ENCODE data around the gene FAAP100.

Gene FAAP100

GRCh38 chr17:81556863-81557262, 4.7 kb upstream of the FAAP100 start:
- H3K36me3 ChIP-seq (ENCODE audit: control insufficient read depth in 4 of 4, insufficient read depth in 4 of 4, low read length in 3 of 4): peaks cover 2 to 43% (median 29%) of the 10 kb centered on the region in 4 experiments

GRCh38 chr17:81556175-81556691, 4.1 kb upstream of the FAAP100 start:
- H3K4me3 ChIP-seq (ENCODE audit: control insufficient read depth in 1 of 7, extremely low read depth in 1 of 7, insufficient read depth in 4 of 7, low read depth in 2 of 7, low read length in 6 of 7): no peak overlapping the region
- no peak overlapping the region for H3K27ac ChIP-seq (ENCODE audit: insufficient read depth in 1 of 2, low read depth in 1 of 2, low read length in 2 of 2, poor library complexity in 1 of 2, severe bottlenecking in 2 of 2)
- 100% methylated on average over 6 of the region's 9 CpGs for WGBS (ENCODE audit: insufficient coverage)
- H3K4me1 ChIP-seq (ENCODE audit: control extremely low read depth in 1 of 4, control insufficient read depth in 4 of 4, insufficient read depth in 4 of 4, low read length in 3 of 4): peaks cover 2 to 32% (median 28%) of the 10 kb centered on the region in 4 experiments
- CTCF ChIA-PET: interaction anchor here (1.2 to 1.4 kb wide), 2 partner anchors 45 to 161 kb away, joined by 4 to 5 read pairs; partner anchors contain the start of gene BAHCC1
- POLR2A ChIA-PET: interaction anchor here (0.6 kb wide), 1 partner anchor 191 kb away, joined by 4 read pairs; no protein-coding TSS in a partner anchor
- no peaks in the 10 kb centered on the region for H3K27me3 ChIP-seq (replicated peaks in 2 of 5; ENCODE audit: control insufficient read depth in 4 of 5, insufficient read depth in 5 of 5, low read length in 4 of 5)
- no peak for DNase-seq
- H3K36me3 ChIP-seq (ENCODE audit: control insufficient read depth in 4 of 4, insufficient read depth in 4 of 4, low read length in 3 of 4): peaks cover 2 to 38% (median 29%) of the 10 kb centered on the region in 4 experiments
- H3K9me3 ChIP-seq (ENCODE audit: control extremely low read depth in 1 of 5, control insufficient read depth in 4 of 5, insufficient read depth in 2 of 5, low read depth in 1 of 5, low read length in 4 of 5): no peaks in the 10 kb centered on the region

More at GRCh38 chr17:81556863-81557262, 4.7 kb upstream of the FAAP100 start:
- ChIA-PET POLR2A (no interaction called here), CTCF (interaction anchor here (1.5 kb wide), 1 partner anchor 10 kb away, joined by 4 read pairs; no protein-coding TSS in a partner anchor)
- Histone ChIP-seq H3K9me3 (ENCODE audit: control extremely low read depth in 1 of 5, control insufficient read depth in 4 of 5, insufficient read depth in 2 of 5, low read depth in 1 of 5, low read length in 4 of 5) (no peaks in the 10 kb centered on the region), H3K27ac (ENCODE audit: insufficient read depth in 1 of 2, low read depth in 1 of 2, low read length in 2 of 2, poor library complexity in 1 of 2, severe bottlenecking in 2 of 2) (no peak overlapping the region), H3K27me3 (replicated peaks in 2 of 5; ENCODE audit: control insufficient read depth in 4 of 5, insufficient read depth in 5 of 5, low read length in 4 of 5) (no peaks in the 10 kb centered on the region), H3K4me1 (ENCODE audit: control extremely low read depth in 1 of 4, control insufficient read depth in 4 of 4, insufficient read depth in 4 of 4, low read length in 3 of 4) (peaks cover 4 to 30% (median 26%) of the 10 kb centered on the region in 4 experiments), H3K4me3 (ENCODE audit: control insufficient read depth in 1 of 7, extremely low read depth in 1 of 7, insufficient read depth in 4 of 7, low read depth in 2 of 7, low read length in 6 of 7) (no peak overlapping the region)
- WGBS (ENCODE audit: insufficient coverage): 97% methylated on average over 6 of the region's 6 CpGs
- no peak for DNase-seq

- DNase-seq: peak in 1 of 3 donors; percentile 42
- peaks cover 0 to 32% (median 29%) of the 10 kb centered on the region in 4 experiments for H3K4me1 ChIP-seq (ENCODE audit: control extremely low read depth in 1 of 4, control insufficient read depth in 4 of 4, insufficient read depth in 4 of 4, low read length in 3 of 4)
- H3K27me3 ChIP-seq (replicated peaks in 2 of 5; ENCODE audit: control insufficient read depth in 4 of 5, insufficient read depth in 5 of 5, low read length in 4 of 5): no peaks in the 10 kb centered on the region
- CTCF ChIA-PET: no interaction called here
- no peaks in the 10 kb centered on the region for H3K9me3 ChIP-seq (ENCODE audit: control extremely low read depth in 1 of 5, control insufficient read depth in 4 of 5, insufficient read depth in 2 of 5, low read depth in 1 of 5, low read length in 4 of 5)
- H3K27ac ChIP-seq (ENCODE audit: insufficient read depth in 1 of 2, low read depth in 1 of 2, low read length in 2 of 2, poor library complexity in 1 of 2, severe bottlenecking in 2 of 2): peak overlapping the region in 1 of 2 experiments; percentile 63
- peaks cover 8 to 50% (median 33%) of the 10 kb centered on the region in 4 experiments for H3K36me3 ChIP-seq (ENCODE audit: control insufficient read depth in 4 of 4, insufficient read depth in 4 of 4, low read length in 3 of 4)
- 13% methylated on average over 21 of the region's 24 CpGs for WGBS (ENCODE audit: insufficient coverage)
- H3K4me3 ChIP-seq (ENCODE audit: control insufficient read depth in 1 of 7, extremely low read depth in 1 of 7, insufficient read depth in 4 of 7, low read depth in 2 of 7, low read length in 6 of 7): peak overlapping the region in 6 of 7 experiments; percentile 70 to 92 (median 88)
- POLR2A ChIA-PET: interaction anchor here (3.0 kb wide), 1 partner anchor 13 kb away, joined by 18 read pairs; no protein-coding TSS in a partner anchor
These were observed 1.5 kb upstream of the FAAP100 start for GRCh38 chr17:81553616-81554181.

- 0% methylated on average over 17 of the region's 19 CpGs for WGBS (ENCODE audit: insufficient coverage)
- Histone ChIP-seq H3K27me3 (replicated peaks in 2 of 5; ENCODE audit: control insufficient read depth in 4 of 5, insufficient read depth in 5 of 5, low read length in 4 of 5) (no peaks in the 10 kb centered on the region), H3K4me1 (ENCODE audit: control extremely low read depth in 1 of 4, control insufficient read depth in 4 of 4, insufficient read depth in 4 of 4, low read length in 3 of 4) (peaks cover 0 to 32% (median 29%) of the 10 kb centered on the region in 4 experiments), H3K36me3 (ENCODE audit: control insufficient read depth in 4 of 4, insufficient read depth in 4 of 4, low read length in 3 of 4) (peaks cover 7 to 46% (median 30%) of the 10 kb centered on the region in 4 experiments), H3K9me3 (ENCODE audit: control extremely low read depth in 1 of 5, control insufficient read depth in 4 of 5, insufficient read depth in 2 of 5, low read depth in 1 of 5, low read length in 4 of 5) (no peaks in the 10 kb centered on the region), H3K4me3 (ENCODE audit: control insufficient read depth in 1 of 7, extremely low read depth in 1 of 7, insufficient read depth in 4 of 7, low read depth in 2 of 7, low read length in 6 of 7) (peak overlapping the region; percentile 69 to 92 (median 87)), H3K27ac (ENCODE audit: insufficient read depth in 1 of 2, low read depth in 1 of 2, low read length in 2 of 2, poor library complexity in 1 of 2, severe bottlenecking in 2 of 2) (peak overlapping the region in 1 of 2 experiments; percentile 68)
- POLR2A ChIA-PET: interaction anchor here (3.0 kb wide), 1 partner anchor 13 kb away, joined by 18 read pairs; no protein-coding TSS in a partner anchor
- CTCF ChIA-PET: interaction anchor here (1.1 to 1.2 kb wide), 2 partner anchors 10 to 11 kb away, joined by 3 to 9 read pairs; no protein-coding TSS in a partner anchor
- DNase-seq: peak; percentile 81 to 92 (median 90)
These were observed 964 bp upstream of the FAAP100 start for GRCh38 chr17:81553018-81553615.

GRCh38 chr17:81551458-81552243, 502 bp downstream of the FAAP100 start:
- ChIA-PET CTCF (interaction anchor here (1.1 to 1.2 kb wide), 2 partner anchors 8 to 12 kb away, joined by 3 to 9 read pairs; no protein-coding TSS in a partner anchor), POLR2A (interaction anchor here (0.6 to 3.0 kb wide), 2 partner anchors 9 to 15 kb away, joined by 3 to 18 read pairs; no protein-coding TSS in a partner anchor)
- peaks cover 0 to 32% (median 29%) of the 10 kb centered on the region in 4 experiments for H3K4me1 ChIP-seq (ENCODE audit: control extremely low read depth in 1 of 4, control insufficient read depth in 4 of 4, insufficient read depth in 4 of 4, low read length in 3 of 4)

GRCh38 chr17:81550830-81551457, 1.2 kb downstream of the FAAP100 start:
- peak overlapping the region in 1 of 2 experiments; percentile 68 for H3K27ac ChIP-seq (ENCODE audit: insufficient read depth in 1 of 2, low read depth in 1 of 2, low read length in 2 of 2, poor library complexity in 1 of 2, severe bottlenecking in 2 of 2)
- no peaks in the 10 kb centered on the region for H3K9me3 ChIP-seq (ENCODE audit: control extremely low read depth in 1 of 5, control insufficient read depth in 4 of 5, insufficient read depth in 2 of 5, low read depth in 1 of 5, low read length in 4 of 5)
- peaks cover 6 to 46% (median 35%) of the 10 kb centered on the region in 4 experiments for H3K36me3 ChIP-seq (ENCODE audit: control insufficient read depth in 4 of 4, insufficient read depth in 4 of 4, low read length in 3 of 4)
- 94% methylated on average over 27 of the region's 27 CpGs for WGBS (ENCODE audit: insufficient coverage)
- H3K4me3 ChIP-seq (ENCODE audit: control insufficient read depth in 1 of 7, extremely low read depth in 1 of 7, insufficient read depth in 4 of 7, low read depth in 2 of 7, low read length in 6 of 7): peak overlapping the region; percentile 69 to 92 (median 87)
- no peak for DNase-seq
- ChIA-PET POLR2A (interaction anchor here (3.0 kb wide), 1 partner anchor 16 kb away, joined by 18 read pairs; no protein-coding TSS in a partner anchor), CTCF (interaction anchor here (1.3 kb wide), 1 partner anchor 16 kb away, joined by 3 read pairs; no protein-coding TSS in a partner anchor)
- no peaks in the 10 kb centered on the region for H3K27me3 ChIP-seq (replicated peaks in 2 of 5; ENCODE audit: control insufficient read depth in 4 of 5, insufficient read depth in 5 of 5, low read length in 4 of 5)
- peaks cover 0 to 32% (median 29%) of the 10 kb centered on the region in 4 experiments for H3K4me1 ChIP-seq (ENCODE audit: control extremely low read depth in 1 of 4, control insufficient read depth in 4 of 4, insufficient read depth in 4 of 4, low read length in 3 of 4)

More at GRCh38 chr17:81551458-81552243, 502 bp downstream of the FAAP100 start:
- Histone ChIP-seq H3K27me3 (replicated peaks in 2 of 5; ENCODE audit: control insufficient read depth in 4 of 5, insufficient read depth in 5 of 5, low read length in 4 of 5) (no peaks in the 10 kb centered on the region), H3K9me3 (ENCODE audit: control extremely low read depth in 1 of 5, control insufficient read depth in 4 of 5, insufficient read depth in 2 of 5, low read depth in 1 of 5, low read length in 4 of 5) (no peaks in the 10 kb centered on the region), H3K36me3 (ENCODE audit: control insufficient read depth in 4 of 4, insufficient read depth in 4 of 4, low read length in 3 of 4) (peaks cover 6 to 46% (median 32%) of the 10 kb centered on the region in 4 experiments), H3K4me3 (ENCODE audit: control insufficient read depth in 1 of 7, extremely low read depth in 1 of 7, insufficient read depth in 4 of 7, low read depth in 2 of 7, low read length in 6 of 7) (peak overlapping the region; percentile 69 to 92 (median 87)), H3K27ac (ENCODE audit: insufficient read depth in 1 of 2, low read depth in 1 of 2, low read length in 2 of 2, poor library complexity in 1 of 2, severe bottlenecking in 2 of 2) (peak overlapping the region; percentile 7 to 68)
- peak in 1 of 3 donors; percentile 20 for DNase-seq
- WGBS (ENCODE audit: insufficient coverage): under 1% methylated on average over 58 of the region's 69 CpGs
